ENCODE measurements around the gene CCDC181. TPM values are rescaled to one million over a fixed set of nuclear protein-coding genes. Genes with fewer than 3 reads are reported as not detected.

Gene CCDC181
- total and polyA plus RNA-seq, 2 of the 8 experiments (the other 6 are each of a cell fraction or from before 2014, with no cell fraction given), result 1.2 to 3.7 TPM

GRCh38 chr1:169456029-169456428 is 28.8 kb upstream of the CCDC181 start:
- Histone ChIP-seq H2AK5ac (ENCODE audit: low read depth, low read length) (no peak overlapping the region), H3K23ac (ENCODE audit: insufficient read length) (no peak overlapping the region), H4K91ac (replicated peaks; ENCODE audit: insufficient read length, low read length) (no peak overlapping the region), H3K27ac (ENCODE audit: low read depth, low read length) (no peak overlapping the region), H3K27me3 (replicated peaks in 1 of 4; ENCODE audit: control insufficient read depth in 3 of 4, extremely low read depth in 1 of 4, insufficient read depth in 3 of 4, low read length in 3 of 4) (no peaks in the 10 kb centered on the region), H3K4me1 (replicated peaks in 1 of 4; ENCODE audit: control insufficient read depth in 3 of 4, insufficient read depth in 4 of 4, low read length in 3 of 4) (peaks cover 0 to 4% (median 2%) of the 10 kb centered on the region in 4 experiments; a peak in 5 of 7 replicates), H3K56ac (replicated peaks; ENCODE audit: insufficient read length, low read depth, low read length) (no peak overlapping the region), H2BK120ac (replicated peaks; ENCODE audit: low read depth, low read length) (no peak overlapping the region), H3K79me2 (ENCODE audit: control insufficient read depth in 1 of 2, insufficient read depth in 2 of 2, low read length in 2 of 2) (no peaks in the 10 kb centered on the region), H3K23me2 (ENCODE audit: low read depth, low read length) (peaks cover 3% of the 10 kb centered on the region), H3K4ac (replicated peaks; ENCODE audit: insufficient read length, low read depth, low read length) (no peak overlapping the region), H3K79me1 (ENCODE audit: low read depth, low read length) (no peaks in the 10 kb centered on the region), H2BK5ac (ENCODE audit: low read depth, low read length) (no peak overlapping the region), H2BK12ac (ENCODE audit: low read depth, low read length) (no peak overlapping the region), H3K4me3 (ENCODE audit: extremely low read depth in 1 of 4, insufficient read depth in 2 of 4, low read depth in 3 of 4, low read length in 4 of 4) (no peak overlapping the region), H3K36me3 (ENCODE audit: control insufficient read depth in 2 of 4, insufficient read depth in 4 of 4, low read length in 3 of 4) (no peaks in the 10 kb centered on the region; a peak in 1 of 8 replicates), H3K9ac (replicated peaks in 1 of 4; ENCODE audit: extremely low read depth in 1 of 4, low read depth in 3 of 4, low read length in 3 of 4) (no peak overlapping the region), H4K5ac (ENCODE audit: insufficient read length, low read depth, low read length) (no peak overlapping the region), H2AFZ (ENCODE audit: low read length) (no peak overlapping the region), H3K9me3 (ENCODE audit: insufficient read depth in 2 of 2, low read depth in 1 of 2, low read length in 1 of 2) (peaks cover 0 to 8% of the 10 kb centered on the region in 2 experiments; a peak in 1 of 4 replicates), H3K14ac (ENCODE audit: insufficient read length) (no peak overlapping the region), H4K20me1 (replicated peaks in 1 of 2; ENCODE audit: control insufficient read depth in 1 of 2, insufficient read depth in 2 of 2, low read length in 2 of 2) (no peaks in the 10 kb centered on the region), H3K18ac (ENCODE audit: extremely low read depth, low read length) (no peak overlapping the region), H2BK20ac (ENCODE audit: low read length) (no peak overlapping the region), H4K8ac (ENCODE audit: extremely low read depth, insufficient read depth, low read length) (no peak overlapping the region), H3K4me2 (ENCODE audit: insufficient read depth in 1 of 2, low read depth in 2 of 2, low read length in 2 of 2) (no peak overlapping the region), H2BK15ac (ENCODE audit: low read length) (no peak overlapping the region)
- DNase-seq (ENCODE audit: low read depth in 1 of 2, low spot score in 2 of 2) (no peak), FAIRE-seq (no peak)
- WGBS, 2 experiments (ENCODE audit: extremely low coverage in 1 of 2, insufficient coverage in 1 of 2, insufficient read length in 1 of 2, insufficient replicate concordance in 2 of 2, low coverage in 1 of 2, low lambda C conversion rate in 2 of 2, missing lambda C conversion rate in 1 of 2), result 90% methylated on average over 2 of the region's 2 CpGs; no CpG with 5 or more reads in 1 of the 2 experiments
- CTCF ChIA-PET (ENCODE audit: partially characterized antibody), result interaction anchor here (1.5 kb wide), 1 partner anchor 18 kb away, joined by 3 read pairs; no protein-coding TSS in a partner anchor
- POLR2A ChIA-PET (ENCODE audit: partially characterized antibody), result no interaction called here
- TF ChIP-seq EGR1 (IDR thresholded peaks at IDR 0.05; ENCODE audit: borderline replicate concordance, low read depth, low read length) (no peak), RBBP5 (IDR thresholded peaks at IDR 0.05; ENCODE audit: borderline replicate concordance, low read depth, low read length) (no peak), BCL11A (IDR thresholded peaks at IDR 0.05; ENCODE audit: low read depth in 2 of 2, low read length in 2 of 2) (no peak), RNF2 (IDR thresholded peaks at IDR 0.05; ENCODE audit: borderline replicate concordance, low read depth, low read length, missing control alignments, poor library complexity, severe bottlenecking) (no peak), SAP30 (IDR thresholded peaks at IDR 0.05; ENCODE audit: insufficient read depth, insufficient replicate concordance, low read length) (no peak), ATF2 (IDR thresholded peaks at IDR 0.05; ENCODE audit: low read length) (no peak), JUND (IDR thresholded peaks at IDR 0.05; ENCODE audit: low read length) (no peak), TAF7 (optimal IDR thresholded peaks at IDR 0.05; ENCODE audit: borderline replicate concordance, low read depth, low read length) (no peak), NRF1 (IDR thresholded peaks at IDR 0.05; ENCODE audit: low read depth, low read length) (no peak), RXRA (IDR thresholded peaks at IDR 0.05; ENCODE audit: insufficient read depth, low read depth, low read length) (no peak), TEAD4 (IDR thresholded peaks at IDR 0.05; ENCODE audit: low read depth, low read length) (no peak), NANOG (IDR thresholded peaks at IDR 0.05; ENCODE audit: insufficient read depth, low read depth, low read length, poor library complexity, severe bottlenecking) (no peak)
